GM19238 (cell line): ENCODE results near the gene ASF1B.

Experiments
- DNase-seq: peaks from one replicate; pipeline ENCODE4 v3.0.0; 2011; ENCODE audit warnings: low spot score; ENCODE audit not compliant: insufficient read length

ASF1B gene

DNA sequence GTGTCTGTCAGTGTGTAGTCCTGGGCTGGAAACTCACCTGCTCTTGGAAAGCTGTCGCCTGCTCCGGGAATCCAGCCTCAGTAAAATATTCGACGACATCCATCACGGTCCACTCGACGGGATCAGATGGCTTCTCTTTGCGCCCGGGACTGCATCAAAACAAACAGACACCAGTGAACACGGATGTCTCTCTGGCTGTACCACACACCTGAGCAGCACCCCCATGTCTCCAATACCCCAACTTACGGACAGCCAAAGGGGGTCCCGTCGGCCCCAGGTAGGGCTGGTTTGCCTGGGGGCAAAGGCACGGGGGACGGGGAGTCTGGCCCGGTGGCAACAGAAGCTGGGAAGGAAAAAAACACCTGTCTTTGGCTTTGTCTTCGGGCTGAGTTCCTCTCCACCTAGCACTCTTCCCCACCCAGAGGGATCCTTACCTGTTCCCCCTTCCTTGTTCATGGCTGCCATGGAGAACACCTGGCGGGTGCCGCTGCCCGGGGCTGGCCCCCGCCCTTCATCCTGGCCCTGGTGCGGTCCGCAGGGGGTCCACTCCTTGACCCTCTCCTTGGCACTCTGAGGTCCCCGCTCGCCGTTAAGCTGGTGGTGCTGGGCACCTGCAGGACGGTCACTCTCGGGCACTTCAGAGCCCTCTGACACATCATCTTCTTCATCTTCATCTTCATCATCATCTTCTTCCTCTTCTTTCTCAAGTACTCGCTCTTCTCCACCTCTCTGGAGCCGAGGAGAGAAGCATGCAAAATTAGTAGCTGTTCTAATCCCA lies 47.6 kb downstream of the ASF1B start:
- DNase-seq, result no peak

DNA sequence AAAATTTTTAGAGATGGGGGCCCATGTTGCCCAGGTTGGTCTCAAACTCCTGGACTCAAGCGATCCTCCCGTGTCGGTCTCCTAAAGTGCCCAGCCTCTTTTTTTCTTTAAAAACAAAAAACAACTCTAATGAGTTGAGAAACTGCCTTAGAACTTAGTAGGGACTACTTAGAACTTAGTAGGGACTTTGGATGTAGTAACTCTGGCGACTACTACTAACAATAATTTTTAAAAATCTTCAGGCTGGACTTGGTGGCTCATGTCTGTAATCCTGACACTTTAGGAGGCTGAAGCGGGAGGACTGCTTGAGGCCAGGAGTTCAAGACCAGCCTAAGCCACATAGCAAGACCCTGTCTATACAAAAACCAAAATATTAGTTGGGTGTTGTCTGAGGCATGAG lies 50.3 kb downstream of the ASF1B start:
- no peak for DNase-seq

DNA sequence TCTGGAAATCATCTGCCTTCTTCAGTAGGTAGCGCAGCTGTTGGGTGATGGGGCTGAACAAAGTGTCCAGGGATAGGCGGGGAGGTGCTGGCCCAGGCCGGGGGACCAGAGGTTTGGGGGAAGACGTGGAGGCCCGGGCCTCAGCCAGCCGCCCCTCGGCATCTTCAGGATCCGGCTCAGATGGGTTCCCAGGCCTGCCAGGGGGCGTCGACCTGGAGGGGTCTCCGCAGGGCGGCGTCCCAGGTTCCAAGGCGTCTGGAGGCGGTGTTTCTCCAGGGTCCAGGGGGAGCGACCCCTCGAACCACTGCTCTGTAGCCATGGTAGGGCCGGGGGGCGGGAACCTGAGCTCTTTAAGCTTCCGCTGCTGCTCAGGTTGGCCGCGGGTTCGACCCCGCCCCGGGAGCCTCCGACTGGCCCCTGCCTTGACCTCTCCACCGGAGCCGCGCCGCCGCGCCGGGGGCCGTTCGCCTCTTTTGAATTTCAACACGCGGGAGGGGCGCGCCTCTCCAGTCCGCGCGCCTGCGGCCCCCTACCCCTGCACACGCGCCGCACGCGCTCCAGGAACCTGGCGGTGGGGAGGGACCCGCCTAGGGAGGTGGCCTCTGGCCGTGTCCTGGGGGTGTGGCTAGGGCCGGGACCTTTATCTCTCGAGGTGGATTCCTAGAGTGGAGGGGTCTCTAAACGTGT lies 50.9 kb downstream of the ASF1B start, which contains the start of gene C19orf67:
Gene C19orf67 (minus strand): TSS at position 475 of the 687 bp plus-strand sequence. CDS start 156 bp downstream, at position 319.
- no peak for DNase-seq

DNA sequence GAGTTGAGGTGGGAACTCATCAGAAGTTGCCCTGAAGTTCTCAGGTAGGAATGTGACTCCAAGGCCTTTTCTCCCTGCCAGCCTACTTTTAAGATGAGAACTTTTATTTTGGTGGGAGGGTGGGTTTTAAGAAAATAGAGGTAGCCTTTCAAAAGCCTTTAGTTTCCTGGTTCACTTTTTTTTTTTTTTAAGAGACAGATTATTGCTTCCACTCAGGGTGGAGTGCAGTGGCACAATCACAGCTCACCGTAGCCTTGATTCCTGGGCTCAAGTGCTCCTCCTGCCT lies 53.8 kb downstream of the ASF1B start:
- DNase-seq, result no peak

DNA sequence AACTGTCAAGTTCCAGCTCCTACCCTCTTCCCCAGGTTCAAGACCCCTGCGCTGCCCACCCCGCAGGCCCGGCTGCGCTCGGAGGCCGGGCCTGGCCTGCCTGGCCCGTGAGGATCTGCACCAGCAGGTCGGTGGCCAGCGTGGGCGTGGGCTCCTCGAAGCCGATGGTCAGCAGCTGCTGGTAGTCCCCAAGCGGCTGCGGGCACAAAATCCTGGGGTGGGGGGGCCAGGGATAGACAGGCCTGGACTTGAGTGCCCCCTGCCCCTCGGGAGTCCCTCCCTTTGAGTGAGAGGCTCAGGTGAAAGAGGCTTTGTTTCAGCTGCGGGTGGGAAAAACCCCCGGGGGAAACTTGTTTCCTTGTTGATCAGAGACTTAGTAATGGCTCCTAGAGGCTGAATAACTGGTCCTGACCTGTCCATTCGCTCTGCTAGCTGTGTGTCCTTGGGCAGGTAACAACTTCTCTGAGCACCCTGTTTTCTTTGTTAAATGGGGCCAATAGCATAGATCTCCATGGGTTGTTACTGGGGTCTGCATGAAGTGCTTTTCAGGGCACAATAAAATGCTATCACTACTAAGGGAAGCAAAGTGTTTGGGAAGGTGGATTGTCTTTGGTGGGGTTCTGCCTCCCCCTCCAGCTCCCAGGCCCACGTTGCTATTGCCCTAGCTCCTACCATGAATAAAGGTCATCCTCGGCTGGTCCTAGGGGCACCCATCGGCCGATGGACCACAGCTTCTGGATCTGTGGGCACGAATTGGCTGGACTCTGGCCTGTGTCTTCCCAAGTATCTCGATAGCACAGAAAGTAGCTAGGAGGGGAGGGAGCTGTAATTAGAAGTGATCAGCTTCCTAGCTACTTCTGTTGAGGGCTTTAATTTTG lies 54.4 kb downstream of the ASF1B start:
- DNase-seq, result no peak

DNA sequence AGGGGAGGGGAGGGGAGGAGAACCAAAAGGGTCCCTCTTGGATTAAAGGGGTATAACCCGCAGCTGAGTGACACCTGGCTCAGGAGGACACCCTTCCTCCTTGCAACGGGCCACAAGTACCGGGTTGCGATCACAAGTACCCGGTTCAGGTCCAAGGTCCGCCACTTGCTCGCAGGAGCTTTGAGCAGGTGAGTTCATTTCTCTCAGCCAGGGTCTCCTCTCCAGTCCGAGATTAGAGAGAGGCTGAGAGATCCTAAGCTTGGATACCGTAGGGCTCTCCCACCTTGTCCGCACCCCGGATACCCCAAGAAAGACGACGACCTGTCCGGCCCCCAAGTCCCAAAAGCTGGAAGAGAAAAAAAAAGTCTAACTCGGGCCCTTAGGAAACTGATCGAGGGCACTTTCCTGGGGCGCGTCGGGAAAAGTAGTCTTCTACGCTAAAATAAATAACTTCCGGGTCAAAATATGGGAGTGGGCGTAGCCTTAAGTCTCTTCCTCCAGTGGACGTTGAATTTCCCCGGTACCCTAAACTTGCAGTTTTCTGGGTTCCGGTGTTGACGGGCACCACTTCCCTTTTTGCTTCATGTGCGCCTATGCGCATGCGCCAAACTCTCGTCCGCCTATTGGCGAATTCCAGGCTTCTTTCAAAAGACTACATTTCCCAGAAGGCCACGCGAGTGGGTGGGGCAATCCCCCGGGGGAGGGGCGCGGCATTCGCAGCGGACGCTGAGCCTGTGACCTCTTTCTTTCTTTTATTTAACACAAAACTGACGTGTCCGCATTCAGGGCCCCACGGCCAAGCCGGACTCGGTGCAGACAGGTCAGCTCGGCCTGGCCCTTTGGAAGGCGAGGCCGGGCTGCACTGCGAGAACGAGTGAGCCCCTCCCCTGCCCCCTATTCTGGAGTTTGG lies 55.2 kb downstream of the ASF1B start:
- peak; percentile 99 for DNase-seq

DNA sequence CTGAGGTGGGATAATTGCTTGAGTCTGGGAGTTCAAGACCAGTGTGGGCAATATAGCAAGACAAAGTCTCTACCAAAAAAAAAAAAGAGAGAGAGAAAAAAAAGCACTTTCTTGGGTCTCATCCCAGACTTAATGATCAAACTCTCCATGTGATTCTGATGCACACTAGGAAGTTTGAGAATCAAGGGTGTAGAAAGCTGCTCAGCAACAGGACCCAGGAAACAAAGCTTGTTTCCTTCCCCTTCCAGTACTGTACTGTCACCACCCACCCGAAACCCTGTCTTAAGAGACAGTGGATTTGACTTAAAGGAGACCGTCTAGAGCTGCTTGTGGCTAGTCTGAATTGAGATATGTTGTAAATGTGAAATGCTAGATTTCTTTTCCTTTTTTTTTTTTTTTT lies 58.0 kb downstream of the ASF1B start:
- no peak for DNase-seq

DNA sequence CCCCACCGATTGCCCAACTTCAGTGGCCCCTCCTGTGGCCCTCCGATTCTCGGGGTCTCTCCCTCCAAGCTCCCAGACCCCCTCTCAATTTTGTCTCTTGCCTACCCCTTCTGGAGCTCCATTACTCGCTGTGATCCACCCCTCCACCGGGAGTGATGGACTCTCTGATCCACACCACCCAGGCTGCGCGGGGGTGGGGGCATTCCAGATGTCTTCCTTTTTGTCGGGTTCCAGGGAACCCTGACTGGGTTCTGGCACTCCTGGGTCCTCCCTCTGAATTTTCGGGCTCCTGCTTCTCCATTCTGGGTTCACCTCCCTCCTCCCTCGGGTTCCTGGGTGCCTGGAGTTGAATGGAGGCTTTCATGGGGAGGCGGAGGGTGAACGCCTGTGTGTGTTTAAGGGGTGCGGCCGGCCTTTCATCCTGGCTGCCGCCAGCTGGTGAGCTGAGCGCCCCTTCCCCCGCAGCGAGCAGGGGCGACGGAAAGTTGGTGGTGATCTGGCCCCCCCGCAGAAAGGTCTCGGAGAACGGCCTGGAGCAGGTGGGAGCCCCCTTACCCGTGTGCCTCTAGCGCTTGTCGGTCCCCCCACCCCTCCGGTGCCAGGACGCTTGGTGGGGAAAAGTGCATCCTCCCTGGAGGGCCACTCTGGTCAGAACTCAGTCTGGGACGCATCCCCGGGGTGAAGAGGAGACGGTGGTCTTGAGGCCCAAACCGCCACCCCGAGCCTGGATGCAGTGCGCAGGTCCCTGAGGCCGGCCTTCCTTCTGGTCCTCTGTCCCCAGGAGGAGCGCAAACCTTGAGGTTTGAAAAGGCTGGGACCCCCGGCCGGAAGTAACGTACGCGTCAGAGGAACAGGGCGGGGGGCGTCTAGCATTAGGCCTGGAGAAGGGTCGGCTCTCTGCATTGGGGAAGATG lies 62.2 kb downstream of the ASF1B start:
- DNase-seq, result no peak

DNA sequence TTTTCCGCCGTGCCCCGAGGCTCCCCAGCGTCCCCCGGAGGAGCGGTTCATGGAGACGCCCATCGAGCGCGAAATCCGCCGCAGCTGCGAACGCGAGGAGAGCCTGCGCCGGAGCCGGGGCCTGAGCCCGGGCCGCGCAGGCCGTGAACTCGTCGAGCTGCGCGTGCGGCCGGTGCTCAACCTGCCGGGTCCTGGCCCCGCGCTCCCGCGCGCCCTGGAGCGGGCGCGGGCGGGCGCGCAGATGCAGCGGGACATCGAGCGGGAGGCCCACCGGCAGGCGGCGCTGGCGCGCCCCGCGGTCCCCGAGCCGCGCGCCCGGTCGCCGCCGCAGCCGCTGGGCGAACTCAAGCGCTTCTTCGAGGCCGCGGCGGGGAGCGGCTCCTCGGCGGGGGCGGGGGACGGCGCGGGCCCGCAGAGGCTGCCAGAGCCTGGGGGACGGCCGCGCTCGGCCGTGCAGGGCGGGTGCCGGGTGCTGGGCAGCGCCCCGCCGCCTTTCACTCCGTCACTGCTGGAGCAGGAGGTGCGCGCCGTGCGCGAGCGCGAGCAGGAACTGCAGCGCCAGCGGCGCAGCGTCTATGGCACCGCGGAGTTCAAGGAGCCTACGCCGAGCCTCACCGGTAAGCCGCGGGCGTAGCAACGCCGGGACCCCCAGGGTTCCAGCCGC lies 63.0 kb downstream of the ASF1B start:
- DNase-seq, result peak; percentile 74

DNA sequence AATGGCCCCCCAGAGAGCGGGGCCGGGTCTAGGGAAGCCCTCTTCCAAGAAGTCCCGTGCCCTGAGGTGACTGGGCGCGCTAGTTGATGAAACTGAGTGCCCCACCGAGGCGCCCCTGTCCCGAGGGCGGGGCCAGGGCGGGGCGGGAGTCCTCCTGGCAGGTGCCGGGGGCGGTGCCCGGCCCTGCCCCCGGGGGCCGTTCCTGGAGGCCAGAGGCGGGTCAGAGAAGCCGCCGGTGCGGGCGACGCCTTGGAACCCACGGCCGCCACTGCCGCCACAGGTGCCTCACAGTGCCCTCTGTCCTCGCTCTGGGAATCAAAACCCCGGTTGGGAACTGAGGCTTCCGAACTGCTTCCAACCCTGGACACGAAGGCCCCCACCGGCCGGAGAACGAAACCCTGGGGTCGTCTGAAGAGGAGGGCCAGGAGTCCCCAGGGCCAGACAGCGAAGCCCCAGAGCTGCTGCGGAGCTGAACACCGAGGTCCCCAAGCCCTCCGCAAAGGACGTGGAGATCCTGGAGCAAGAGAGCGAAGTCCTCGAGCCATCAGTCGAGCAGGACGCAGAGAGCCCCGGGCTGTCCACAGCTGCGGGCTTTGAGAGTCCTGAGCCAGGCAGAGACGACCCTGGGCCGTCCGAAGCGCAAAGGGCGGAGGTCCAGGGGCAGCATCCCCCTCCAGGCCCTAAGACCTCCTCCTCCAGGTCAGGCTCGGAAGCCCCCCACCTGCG lies 63.7 kb downstream of the ASF1B start, which contains the start of gene MISP3:
Gene MISP3 (plus strand): TSS at position 252 of the 726 bp plus-strand sequence. CDS start 524 bp downstream, outside the sequence.
- no peak for DNase-seq

DNA sequence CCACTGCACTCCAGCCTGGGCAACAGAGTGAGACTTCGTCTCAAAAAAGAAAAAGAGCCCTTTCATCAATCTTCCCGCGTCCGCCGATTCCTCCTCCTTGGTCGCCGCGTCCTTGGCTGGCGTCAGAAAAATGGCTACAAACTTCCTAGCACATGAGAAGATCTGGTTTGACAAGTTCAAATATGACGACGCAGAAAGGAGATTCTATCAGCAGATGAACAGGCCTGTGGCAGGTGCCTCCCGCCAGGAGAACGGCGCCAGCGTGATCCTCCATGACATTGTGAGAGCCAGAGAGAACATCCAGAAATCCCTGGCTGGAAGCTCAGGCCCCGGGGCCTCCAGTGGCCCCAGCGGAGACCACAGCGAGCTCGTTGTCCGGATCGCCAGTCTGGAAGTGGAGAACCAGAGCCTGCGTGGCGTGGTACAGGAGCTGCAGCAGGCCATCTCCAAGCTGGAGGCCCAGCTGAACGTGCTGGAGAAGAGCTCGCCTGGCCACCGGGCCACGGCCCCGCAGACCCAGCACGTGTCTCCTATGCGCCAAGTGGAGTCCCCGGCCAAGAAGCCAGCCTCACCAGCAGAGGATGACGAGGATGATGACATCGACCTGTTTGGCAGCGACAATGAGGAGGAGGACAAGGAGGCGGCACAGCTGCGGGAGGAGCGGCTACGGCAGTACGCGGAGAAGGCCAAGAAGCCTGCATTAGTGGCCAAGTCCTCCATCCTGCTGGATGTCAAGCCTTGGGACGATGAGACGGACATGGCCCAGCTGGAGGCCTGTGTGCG lies 65.9 kb downstream of the ASF1B start:
- no peak for DNase-seq
